HEK293 (cell line): ENCODE results near the gene SH3BP5.

Experiments
- GLIS2 ChIP-seq: fragments of 450-650 bp; formaldehyde crosslinking; IDR thresholded peaks from 2 replicates; pipeline ENCODE4 v1.5.1; 2016; ENCODE audit warnings: missing biosample characterization, missing genetic modification characterization
- PATZ1 ChIP-seq: fragments of 450-650 bp; formaldehyde crosslinking; IDR thresholded peaks from 2 replicates; pipeline ENCODE4 v1.5.1; 2016; ENCODE audit warnings: missing biosample characterization, missing genetic modification characterization
- PRDM2 ChIP-seq: fragments of 450-650 bp; formaldehyde crosslinking; IDR thresholded peaks from 2 replicates; pipeline ENCODE4 v1.5.1; 2016; ENCODE audit warnings: missing biosample characterization, missing genetic modification characterization, borderline replicate concordance
- RBAK ChIP-seq: fragments of 450-650 bp; formaldehyde crosslinking; IDR thresholded peaks from 2 replicates; pipeline ENCODE4 v1.5.1; 2016; ENCODE audit warnings: missing biosample characterization, missing genetic modification characterization
- SP2 ChIP-seq: fragments of 450-650 bp; formaldehyde crosslinking; IDR thresholded peaks from 2 replicates; pipeline ENCODE4 v1.5.1; 2016; ENCODE audit warnings: missing biosample characterization, missing genetic modification characterization
- TRIM28 ChIP-seq: IDR thresholded peaks from 2 replicates; pipeline ENCODE4 v1.6.1; 2011; ENCODE audit warnings: low read length, control low read depth, borderline replicate concordance
- ZBTB21 ChIP-seq: fragments of 450-650 bp; formaldehyde crosslinking; IDR thresholded peaks from 2 replicates; pipeline ENCODE4 v1.5.1; 2017; ENCODE audit warnings: missing biosample characterization, missing genetic modification characterization
- ZBTB6 ChIP-seq: fragments of 450-650 bp; formaldehyde crosslinking; IDR thresholded peaks from 2 replicates; pipeline ENCODE4 v1.5.1; 2017; ENCODE audit warnings: missing biosample characterization, missing genetic modification characterization
- ZFP3 ChIP-seq: fragments of 450-650 bp; formaldehyde crosslinking; IDR thresholded peaks from 2 replicates; pipeline ENCODE4 v1.5.1; 2016; ENCODE audit warnings: low read depth, missing biosample characterization, missing genetic modification characterization
- ZFP37 ChIP-seq: fragments of 450-650 bp; formaldehyde crosslinking; IDR thresholded peaks from 2 replicates; pipeline ENCODE4 v1.5.1; 2016; ENCODE audit warnings: missing biosample characterization, missing genetic modification characterization
- ZFP69B ChIP-seq: fragments of 450-650 bp; formaldehyde crosslinking; IDR thresholded peaks from 2 replicates; pipeline ENCODE4 v1.5.1; 2016; ENCODE audit warnings: missing biosample characterization, missing genetic modification characterization
- ZNF169 ChIP-seq: fragments of 450-650 bp; formaldehyde crosslinking; IDR thresholded peaks from 2 replicates; pipeline ENCODE4 v1.5.1; 2016; ENCODE audit warnings: missing biosample characterization, missing genetic modification characterization
- ZNF175 ChIP-seq: fragments of 450-650 bp; formaldehyde crosslinking; IDR thresholded peaks from 2 replicates; pipeline ENCODE4 v1.5.1; 2016; ENCODE audit warnings: missing biosample characterization, missing genetic modification characterization
- ZNF214 ChIP-seq: fragments of 450-650 bp; formaldehyde crosslinking; IDR thresholded peaks from 2 replicates; pipeline ENCODE4 v1.5.1; 2017; ENCODE audit warnings: missing biosample characterization, mild to moderate bottlenecking, missing genetic modification characterization, borderline replicate concordance
- ZNF223 ChIP-seq: fragments of 450-650 bp; formaldehyde crosslinking; IDR thresholded peaks from 2 replicates; pipeline ENCODE4 v1.5.1; 2016; ENCODE audit warnings: missing biosample characterization, missing genetic modification characterization
- ZNF311 ChIP-seq: fragments of 450-650 bp; formaldehyde crosslinking; IDR thresholded peaks from 2 replicates; pipeline ENCODE4 v1.5.1; 2017; ENCODE audit warnings: missing biosample characterization, missing genetic modification characterization, borderline replicate concordance
- ZNF324 ChIP-seq: fragments of 450-650 bp; formaldehyde crosslinking; IDR thresholded peaks from 2 replicates; pipeline ENCODE4 v1.5.1; 2016; ENCODE audit warnings: missing biosample characterization, missing genetic modification characterization
- ZNF473 ChIP-seq: fragments of 450-650 bp; formaldehyde crosslinking; IDR thresholded peaks from 2 replicates; pipeline ENCODE4 v1.5.1; 2017; ENCODE audit warnings: missing biosample characterization, missing genetic modification characterization
- ZNF518A ChIP-seq: fragments of 450-650 bp; formaldehyde crosslinking; conservative IDR thresholded peaks from 2 replicates; pipeline ENCODE4 v1.5.1; 2016; ENCODE audit warnings: low read depth, missing biosample characterization, missing genetic modification characterization
- ZNF549 ChIP-seq: fragments of 450-650 bp; IDR thresholded peaks from 2 replicates; pipeline ENCODE4 v1.5.1; 2018; ENCODE audit warnings: missing biosample characterization, missing genetic modification characterization, mild to moderate bottlenecking, inconsistent platforms, moderate library complexity
- ZNF660 ChIP-seq: fragments of 450-650 bp; IDR thresholded peaks from 2 replicates; pipeline ENCODE4 v1.5.1; 2018; ENCODE audit warnings: missing biosample characterization, mild to moderate bottlenecking, missing genetic modification characterization
- ZNF747 ChIP-seq: fragments of 450-650 bp; formaldehyde crosslinking; IDR thresholded peaks from 2 replicates; pipeline ENCODE4 v1.5.1; 2016; ENCODE audit warnings: missing biosample characterization, missing genetic modification characterization
- ZNF785 ChIP-seq: fragments of 450-650 bp; formaldehyde crosslinking; IDR thresholded peaks from 2 replicates; pipeline ENCODE4 v1.5.1; 2016; ENCODE audit warnings: missing biosample characterization, missing genetic modification characterization
- ZSCAN30 ChIP-seq: fragments of 450-650 bp; IDR thresholded peaks from 2 replicates; pipeline ENCODE4 v1.5.1; 2018; ENCODE audit warnings: missing biosample characterization, mild to moderate bottlenecking, missing genetic modification characterization, moderate library complexity
- ZSCAN5A ChIP-seq: fragments of 450-650 bp; formaldehyde crosslinking; IDR thresholded peaks from 2 replicates; pipeline ENCODE4 v1.5.1; 2016; ENCODE audit warnings: missing biosample characterization, missing genetic modification characterization

The SH3BP5 gene

GRCh38 chr3:15300323-15301078 lies 31.9 kb downstream of the SH3BP5 start (continued):
- no peak for TF ChIP-seq PRDM2 (tag by site-specific recombination)
- no peak for TF ChIP-seq ZNF473 (tag by site-specific recombination)
- TF ChIP-seq ZSCAN5A (tag by site-specific recombination): no peak
- no peak for TF ChIP-seq ZNF223
- TF ChIP-seq ZNF311: no peak
- no peak for TF ChIP-seq GLIS2 (tag by site-specific recombination)
- peak; percentile 48 for TF ChIP-seq PATZ1 (tag by site-specific recombination)
- TF ChIP-seq ZNF660: peak; percentile 88
- 0 out of 2 replicates have a peak, but pooled peaks have one; percentile 53 for TF ChIP-seq ZFP37 (tag by site-specific recombination)
- TF ChIP-seq SP2: 0 out of 2 replicates have a peak, but pooled peaks have one; percentile 12
- TF ChIP-seq ZNF214 (tag by site-specific recombination): no peak
- peak; percentile 24; the same call in 1 of the 2 replicates for TF ChIP-seq ZBTB21 (tag by site-specific recombination)
- TF ChIP-seq ZNF324: no peak
- no peak for TF ChIP-seq ZNF175 (tag by site-specific recombination)
- no peak for TF ChIP-seq ZFP69B (tag by site-specific recombination)
- no peak for TF ChIP-seq TRIM28
- no peak for TF ChIP-seq RBAK (tag by site-specific recombination)
- no peak for TF ChIP-seq ZFP3 (tag by site-specific recombination)
- no peak for TF ChIP-seq ZSCAN30 (tag by site-specific recombination)
- no peak for TF ChIP-seq ZNF785 (tag by site-specific recombination)
- no peak for TF ChIP-seq ZNF549 (tag by site-specific recombination)
- TF ChIP-seq ZNF747 (tag by site-specific recombination): no peak
- no peak for TF ChIP-seq ZNF169 (tag by site-specific recombination)
- no peak for TF ChIP-seq ZNF518A (tag by site-specific recombination)
- no peak for TF ChIP-seq ZBTB6
